Camera-type eye (tissue), 1 donor: Measurements from ENCODE around the gene PI4K2B. TPM values are rescaled to one million over a fixed set of nuclear protein-coding genes. Genes with fewer than 3 reads are reported as not detected.

Source experiments
- total RNA-seq: library from RNA; depleted of rRNA; stranded (reverse); fragments of >200 nt; gene quantifications from one replicate; pipeline ENCODE4 v1.2.3, GENCODE V29; 2014

PI4K2B gene
- total RNA-seq, result 14.7 TPM

DNA sequence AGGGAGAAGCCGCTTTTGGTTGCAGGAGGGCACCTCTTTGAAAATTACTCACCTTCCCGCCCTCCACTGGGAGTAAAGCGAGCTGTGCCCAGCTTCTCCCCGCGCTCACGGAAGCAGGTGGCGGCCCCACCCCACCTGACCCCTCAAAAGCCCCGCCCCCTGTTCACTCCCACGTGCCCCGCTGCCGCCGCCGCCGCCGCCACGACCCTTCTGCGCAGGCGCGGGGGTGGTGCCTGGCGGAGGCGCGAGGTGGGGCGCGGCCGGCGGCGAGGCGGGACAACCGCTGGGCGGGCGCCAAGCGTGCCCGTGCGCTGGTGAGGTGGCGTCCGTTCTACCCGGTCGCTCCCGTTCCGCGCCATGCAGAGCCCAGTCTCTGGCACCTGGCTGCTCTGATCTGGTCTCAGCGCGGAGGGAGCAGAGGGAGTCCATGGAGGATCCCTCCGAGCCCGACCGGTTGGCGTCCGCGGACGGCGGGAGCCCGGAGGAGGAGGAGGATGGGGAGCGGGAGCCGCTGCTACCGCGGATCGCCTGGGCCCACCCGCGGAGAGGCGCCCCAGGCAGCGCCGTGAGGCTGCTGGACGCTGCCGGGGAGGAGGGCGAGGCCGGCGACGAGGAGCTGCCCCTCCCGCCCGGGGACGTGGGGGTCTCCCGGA, at the start of gene PI4K2B:
PI4K2B (plus strand) TSS at position 297 of the 653 bp plus-strand sequence; CDS start at position 428, 131 bp downstream.

GRCh38 chr4:25312496-25313200, 78.8 kb downstream of the PI4K2B start, which contains the start of gene ZCCHC4:
Gene ZCCHC4, plus strand, starts transcription at chr4:25312774. Its CDS starts 36 bp downstream, at chr4:25312810.

Other genes with a start within 250 kb of the PI4K2B start
- gene LGI2, start 203.1 kb upstream of the PI4K2B start, total RNA-seq, result 4.4 TPM
- 16.7 TPM for gene SEPSECS, start 73.6 kb upstream of the PI4K2B start, total RNA-seq
- 38.0 TPM for gene ZCCHC4, start 78.7 kb downstream of the PI4K2B start, total RNA-seq
- gene ANAPC4, start 143.2 kb downstream of the PI4K2B start, total RNA-seq, result 54.5 TPM